ENCODE data around the gene SPACA7. TPM values are rescaled to one million over a fixed set of nuclear protein-coding genes. Genes with fewer than 3 reads are reported as not detected.

Gene SPACA7
- total and polyA plus RNA-seq, 2 of the 13 experiments (the other 11 are each of a cell fraction or from before 2014, with no cell fraction given): not detected

DNA sequence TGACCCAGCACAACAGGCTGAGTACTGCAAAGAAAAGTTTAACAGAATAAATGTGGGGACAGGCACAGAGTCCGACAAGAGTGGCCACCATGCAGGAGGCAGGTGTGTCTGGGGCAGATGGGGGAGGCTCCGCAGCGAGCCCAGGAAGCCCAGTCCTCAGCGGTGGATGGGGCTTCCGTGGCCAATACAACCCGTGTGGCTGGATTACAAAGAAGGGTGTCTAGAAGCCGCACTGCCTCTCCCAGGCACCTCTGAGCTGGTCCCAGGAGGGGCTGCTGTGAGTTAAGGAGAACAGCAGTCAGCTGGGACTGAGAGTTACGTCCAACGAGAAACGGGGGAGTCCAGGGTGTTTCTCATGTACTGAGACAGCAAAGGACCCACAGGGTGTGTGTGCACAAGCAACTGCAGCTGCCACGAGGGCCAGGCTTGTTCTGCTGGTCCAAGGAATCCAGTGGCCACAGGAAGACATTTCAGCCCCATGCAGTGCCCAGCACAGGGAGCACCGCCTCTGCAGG, 70.2 kb downstream of the SPACA7 start (continued):
- TF ChIP-seq ZNF280B (CRISPR knock-in tag; IDR thresholded peaks at IDR 0.05; ENCODE audit: borderline replicate concordance): no peak
- TF ChIP-seq RFX1 (IDR thresholded peaks at IDR 0.05): no peak
- no peak for TF ChIP-seq CENPX (CRISPR knock-in tag; IDR thresholded peaks at IDR 0.05)
- TF ChIP-seq EP300 (IDR thresholded peaks at IDR 0.05; ENCODE audit: low read depth in 2 of 2, low read length in 2 of 2): no peak
- TF ChIP-seq EP300 (CRISPR knock-in tag; IDR thresholded peaks at IDR 0.05; ENCODE audit: borderline replicate concordance): no peak
- TF ChIP-seq ZNF34 (CRISPR knock-in tag; IDR thresholded peaks at IDR 0.05; ENCODE audit: borderline replicate concordance): no peak
- TF ChIP-seq, protein P1, sequence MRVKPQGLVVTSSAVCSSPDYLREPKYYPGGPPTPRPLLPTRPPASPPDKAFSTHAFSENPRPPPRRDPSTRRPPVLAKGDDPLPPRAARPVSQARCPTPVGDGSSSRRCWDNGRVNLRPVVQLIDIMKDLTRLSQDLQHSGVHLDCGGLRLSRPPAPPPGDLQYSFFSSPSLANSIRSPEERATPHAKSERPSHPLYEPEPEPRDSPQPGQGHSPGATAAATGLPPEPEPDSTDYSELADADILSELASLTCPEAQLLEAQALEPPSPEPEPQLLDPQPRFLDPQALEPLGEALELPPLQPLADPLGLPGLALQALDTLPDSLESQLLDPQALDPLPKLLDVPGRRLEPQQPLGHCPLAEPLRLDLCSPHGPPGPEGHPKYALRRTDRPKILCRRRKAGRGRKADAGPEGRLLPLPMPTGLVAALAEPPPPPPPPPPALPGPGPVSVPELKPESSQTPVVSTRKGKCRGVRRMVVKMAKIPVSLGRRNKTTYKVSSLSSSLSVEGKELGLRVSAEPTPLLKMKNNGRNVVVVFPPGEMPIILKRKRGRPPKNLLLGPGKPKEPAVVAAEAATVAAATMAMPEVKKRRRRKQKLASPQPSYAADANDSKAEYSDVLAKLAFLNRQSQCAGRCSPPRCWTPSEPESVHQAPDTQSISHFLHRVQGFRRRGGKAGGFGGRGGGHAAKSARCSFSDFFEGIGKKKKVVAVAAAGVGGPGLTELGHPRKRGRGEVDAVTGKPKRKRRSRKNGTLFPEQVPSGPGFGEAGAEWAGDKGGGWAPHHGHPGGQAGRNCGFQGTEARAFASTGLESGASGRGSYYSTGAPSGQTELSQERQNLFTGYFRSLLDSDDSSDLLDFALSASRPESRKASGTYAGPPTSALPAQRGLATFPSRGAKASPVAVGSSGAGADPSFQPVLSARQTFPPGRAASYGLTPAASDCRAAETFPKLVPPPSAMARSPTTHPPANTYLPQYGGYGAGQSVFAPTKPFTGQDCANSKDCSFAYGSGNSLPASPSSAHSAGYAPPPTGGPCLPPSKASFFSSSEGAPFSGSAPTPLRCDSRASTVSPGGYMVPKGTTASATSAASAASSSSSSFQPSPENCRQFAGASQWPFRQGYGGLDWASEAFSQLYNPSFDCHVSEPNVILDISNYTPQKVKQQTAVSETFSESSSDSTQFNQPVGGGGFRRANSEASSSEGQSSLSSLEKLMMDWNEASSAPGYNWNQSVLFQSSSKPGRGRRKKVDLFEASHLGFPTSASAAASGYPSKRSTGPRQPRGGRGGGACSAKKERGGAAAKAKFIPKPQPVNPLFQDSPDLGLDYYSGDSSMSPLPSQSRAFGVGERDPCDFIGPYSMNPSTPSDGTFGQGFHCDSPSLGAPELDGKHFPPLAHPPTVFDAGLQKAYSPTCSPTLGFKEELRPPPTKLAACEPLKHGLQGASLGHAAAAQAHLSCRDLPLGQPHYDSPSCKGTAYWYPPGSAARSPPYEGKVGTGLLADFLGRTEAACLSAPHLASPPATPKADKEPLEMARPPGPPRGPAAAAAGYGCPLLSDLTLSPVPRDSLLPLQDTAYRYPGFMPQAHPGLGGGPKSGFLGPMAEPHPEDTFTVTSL (CRISPR knock-in tag; IDR thresholded peaks at IDR 0.05; ENCODE audit: borderline replicate concordance): no peak
- no peak for TF ChIP-seq JDP2 (CRISPR knock-in tag; IDR thresholded peaks at IDR 0.05; ENCODE audit: borderline replicate concordance)
- no peak for TF ChIP-seq NCOA2 (CRISPR knock-in tag; IDR thresholded peaks at IDR 0.05)
- no peak for TF ChIP-seq ELF3 (CRISPR knock-in tag; IDR thresholded peaks at IDR 0.05)

Data from HepG2 (cell line).